CD14-positive monocyte (primary cell): ENCODE measurements around the gene RNF215. TPM values are rescaled to one million over a fixed set of nuclear protein-coding genes. Genes with fewer than 3 reads are reported as not detected.

Source experiments
- DNase-seq, 3 donors: peaks; one replicate each; pipeline ENCODE4 v3.0.0-alpha.2; 2011 to 2022
- H2AFZ ChIP-seq: 2 replicates; pipeline ENCODE4 v1.6.0; 2012; ENCODE audit warnings: mild to moderate bottlenecking, low read depth, low read length, inconsistent platforms; ENCODE audit not compliant: insufficient read depth, poor library complexity, severe bottlenecking
- H3K27ac ChIP-seq, 2 donors: 1 replicate in 1 of 2; 2 replicates in 1 of 2; pipeline ENCODE4 v1.5.1; 2012 to 2013; ENCODE audit warnings: low read length in 2 of 2, control low read depth in 1 of 2, inconsistent platforms in 1 of 2, low read depth in 1 of 2, mild to moderate bottlenecking in 1 of 2
- H3K27me3 ChIP-seq, 2 donors: one replicate each; pipeline versions ENCODE4 v1.6.0 to v1.6.1; 2011 to 2013; ENCODE audit warnings: low read length in 2 of 2; ENCODE audit not compliant: control insufficient read depth in 2 of 2, insufficient read depth in 2 of 2
- H3K36me3 ChIP-seq, 2 donors: replicated peaks in 1 of 2; 1 replicate in 1 of 2; 2 replicates in 1 of 2; pipeline versions ENCODE4 v1.5.1 to v1.6.1; 2012 to 2013; ENCODE audit warnings: low read length in 2 of 2, control low read depth in 1 of 2, inconsistent platforms in 1 of 2, mild to moderate bottlenecking in 1 of 2; ENCODE audit not compliant: insufficient read depth in 2 of 2, control insufficient read depth in 1 of 2
- H3K4me1 ChIP-seq, 2 donors: 1 replicate in 1 of 2; 2 replicates in 1 of 2; pipeline versions ENCODE4 v1.5.1 to v1.6.1; 2012 to 2013; ENCODE audit warnings: low read length in 2 of 2, control low read depth in 1 of 2, inconsistent platforms in 1 of 2, mild to moderate bottlenecking in 1 of 2, moderate library complexity in 1 of 2; ENCODE audit not compliant: insufficient read depth in 2 of 2, control insufficient read depth in 1 of 2
- H3K4me2 ChIP-seq: replicated peaks from 2 replicates; pipeline ENCODE3; 2012; ENCODE audit warnings: low read length, moderate library complexity, mild to moderate bottlenecking; ENCODE audit not compliant: poor library complexity, severe bottlenecking; ENCODE audit errors: extremely low read depth
- H3K4me3 ChIP-seq, 3 experiments: fragments of 200-600 bp in 1 of 3; sonication (generic) in 1 of 3; replicated peaks in 1 of 3; 1 replicate in 2 of 3; 2 replicates in 1 of 3; pipeline ENCODE4 v1.5.1; 2011 to 2013; ENCODE audit warnings: low read length in 3 of 3, mild to moderate bottlenecking in 3 of 3, control low read depth in 2 of 3, low read depth in 2 of 3, inconsistent platforms in 1 of 3, moderate library complexity in 1 of 3
- H3K79me2 ChIP-seq: 2 replicates; pipeline ENCODE4 v1.6.0; 2012; ENCODE audit warnings: mild to moderate bottlenecking, control low read depth, inconsistent platforms, low read length, moderate library complexity; ENCODE audit not compliant: insufficient read depth
- H3K9ac ChIP-seq: 2 replicates; pipeline ENCODE4 v1.6.0; 2017; ENCODE audit warnings: low read length, mild to moderate bottlenecking; ENCODE audit not compliant: insufficient read depth, poor library complexity, severe bottlenecking
- H3K9me3 ChIP-seq, 2 donors: replicated peaks in 1 of 2; 1 replicate in 1 of 2; 2 replicates in 1 of 2; pipeline versions ENCODE4 v1.5.1 to v1.6.1; 2012 to 2013; ENCODE audit warnings: low read length in 2 of 2, control low read depth in 1 of 2; ENCODE audit not compliant: control insufficient read depth in 1 of 2, insufficient read depth in 1 of 2
- H4K20me1 ChIP-seq: 2 replicates; pipeline ENCODE4 v1.6.0; 2012; ENCODE audit warnings: mild to moderate bottlenecking, low read length, control low read depth, moderate library complexity; ENCODE audit not compliant: insufficient read depth
- H3K27ac Mint-ChIP-seq, 7 donors: one replicate each; pipeline ENCODE4 v1.8.0; 2020; ENCODE audit warnings: mild to moderate bottlenecking in 7 of 7, mixed read lengths in 7 of 7, moderate library complexity in 6 of 7, inconsistent platforms in 2 of 7
- H3K27me3 Mint-ChIP-seq, 3 donors: one replicate each; pipeline ENCODE4 v1.8.0; 2021 to 2022; ENCODE audit warnings: low read depth in 3 of 3, mild to moderate bottlenecking in 3 of 3, mixed read lengths in 3 of 3, moderate library complexity in 3 of 3, inconsistent platforms in 1 of 3
- H3K36me3 Mint-ChIP-seq, 2 donors: one replicate each; pipeline ENCODE4 v1.8.0; 2020; ENCODE audit warnings: mixed read lengths in 2 of 2, inconsistent platforms in 1 of 2, mild to moderate bottlenecking in 1 of 2
- H3K4me1 Mint-ChIP-seq: one replicate; pipeline ENCODE4 v1.8.0; 2020; ENCODE audit warnings: mild to moderate bottlenecking, mixed read lengths
- H3K4me3 Mint-ChIP-seq, 2 donors: one replicate each; pipeline ENCODE4 v1.8.0; 2020; ENCODE audit warnings: mild to moderate bottlenecking in 2 of 2, mixed read lengths in 2 of 2, moderate library complexity in 1 of 2
- H3K9me3 Mint-ChIP-seq, 7 donors: one replicate each; pipeline ENCODE4 v1.8.0; 2020 to 2022; ENCODE audit warnings: mixed read lengths in 7 of 7, mild to moderate bottlenecking in 6 of 7, moderate library complexity in 6 of 7, inconsistent platforms in 2 of 7
- CTCF ChIP-seq: fragments of 200-600 bp; IDR thresholded peaks from one replicate; pipeline ENCODE4 v1.8.0; 2022; ENCODE audit warnings: antibody characterized with exemption, mild to moderate bottlenecking
- WGBS: methylation state at CpG from one replicate; pipeline ENCODE4 v1.1.5; 2013; ENCODE audit warnings: missing lambda C conversion rate; ENCODE audit not compliant: insufficient coverage; 5-methylcytosine and 5-hydroxymethylcytosine counted together
- intact Hi-C, 2 donors: fragments of 100-400 bp; cut with micrococcal nuclease; formaldehyde crosslinking; loops; one replicate each; pipeline versions ENCODE4 v1.15.0 to v1.15.1; 2023
- polyA plus RNA-seq, 3 donors: library from polyadenylated mRNA; depleted of rRNA in 1 of 3; unstranded in 2 of 3; stranded (reverse) in 1 of 3; fragments of 300-500 nt in 2 of 3; fragments of >200 nt in 1 of 3; fragmentation: Illumina TruSeq in 2 of 3; gene quantifications; 1 replicate in 2 of 3; 2 replicates in 1 of 3; pipeline ENCODE4 v1.2.3, GENCODE V29; 2012 to 2021

RNF215 gene
- polyA plus RNA-seq, 3 donors, result 0.26 to 12.2 (median 0.42) TPM

GRCh38 chr22:30421695-30422480 lies 34.7 kb upstream of the RNF215 start:
- peak overlapping the region in 4 of 7 donors; percentile 1 to 98 (median 73) for H3K27ac Mint-ChIP-seq
- intact Hi-C loops, result loop anchor here in 1 of 2 donors (5.0 to 10.0 kb wide), 2 partner anchors 135 to 537 kb away; partner anchors contain the start of genes CASTOR1 and MTMR3
- 98% methylated on average over 5 of the region's 8 CpGs for WGBS
- no peak overlapping the region for H2AFZ ChIP-seq
- H3K9me3 Mint-ChIP-seq, result peaks cover 0 to 2% (median 0%) of the 10 kb centered on the region in 7 donors
- H3K27ac ChIP-seq, result no peak overlapping the region
- no peaks in the 10 kb centered on the region for H3K27me3 ChIP-seq
- no peak overlapping the region for H3K9ac ChIP-seq
- TF ChIP-seq CTCF, result no peak
- H3K36me3 ChIP-seq, result peaks cover 4 to 14% of the 10 kb centered on the region in 2 donors
- no peaks in the 10 kb centered on the region for H4K20me1 ChIP-seq
- H3K27me3 Mint-ChIP-seq, result peaks cover 0 to 2% (median 0%) of the 10 kb centered on the region in 3 donors
- H3K4me1 ChIP-seq, result peaks cover 40 to 45% of the 10 kb centered on the region in 2 donors
- no peaks in the 10 kb centered on the region for H3K9me3 ChIP-seq
- peaks cover 6% of the 10 kb centered on the region for H3K79me2 ChIP-seq
- DNase-seq, result peak in 1 of 3 donors; percentile 42
- peaks cover 10 to 25% of the 10 kb centered on the region in 2 donors for H3K36me3 Mint-ChIP-seq
- no peak overlapping the region for H3K4me3 Mint-ChIP-seq
- H3K4me3 ChIP-seq, result no peak overlapping the region
- no peak overlapping the region for H3K4me2 ChIP-seq
- peaks cover 38% of the 10 kb centered on the region for H3K4me1 Mint-ChIP-seq

- H3K9me3 Mint-ChIP-seq, result no peaks in the 10 kb centered on the region
- peaks cover 0 to 2% (median 2%) of the 10 kb centered on the region in 3 donors for H3K27me3 Mint-ChIP-seq
- Histone ChIP-seq H3K27me3 (no peaks in the 10 kb centered on the region), H3K4me1 (peaks cover 27 to 32% of the 10 kb centered on the region in 2 donors), H4K20me1 (no peaks in the 10 kb centered on the region), H3K4me3 (no peak overlapping the region), H3K9me3 (no peaks in the 10 kb centered on the region), H3K27ac (no peak overlapping the region), H3K9ac (no peak overlapping the region), H3K4me2 (no peak overlapping the region), H2AFZ (no peak overlapping the region), H3K79me2 (peaks cover 6% of the 10 kb centered on the region), H3K36me3 (peaks cover 4 to 28% of the 10 kb centered on the region in 2 donors)
- no peak overlapping the region for H3K27ac Mint-ChIP-seq
- 100% methylated on average over 3 of the region's 6 CpGs for WGBS
- no peak overlapping the region for H3K4me3 Mint-ChIP-seq
- peaks cover 26% of the 10 kb centered on the region for H3K4me1 Mint-ChIP-seq
- no peak for DNase-seq
- intact Hi-C loops, result loop anchor here in 1 of 2 donors (5.0 to 10.0 kb wide), 2 partner anchors 133 to 536 kb away; partner anchors contain the start of genes CASTOR1 and MTMR3
- no peak for TF ChIP-seq CTCF
- peaks cover 23 to 37% of the 10 kb centered on the region in 2 donors for H3K36me3 Mint-ChIP-seq
These were observed 33.3 kb upstream of the RNF215 start for GRCh38 chr22:30420347-30421125.
